Measurements from ENCODE around the gene PLEKHF1.
"Not testable (repeated sequence)": the region's sequence is repeated elsewhere in the genome, so short reads cannot be mapped to it uniquely, and the experiment has no call there.

The PLEKHF1 gene

GRCh38 chr19:29705706-29706105 lies 40.4 kb downstream of the PLEKHF1 start:
- no peak for DNase-seq

GRCh38 chr19:29706635-29707034 lies 41.4 kb downstream of the PLEKHF1 start:
- no peak for DNase-seq

- DNase-seq, result no peak
These were observed 43.5 kb downstream of the PLEKHF1 start for GRCh38 chr19:29708554-29709439.

GRCh38 chr19:29709440-29709798 lies 44.2 kb downstream of the PLEKHF1 start:
- not testable (repeated sequence) for DNase-seq

- DNase-seq, result no peak
These were observed 46.4 kb downstream of the PLEKHF1 start for GRCh38 chr19:29711584-29712132.

- no peak for DNase-seq
These were observed 47.7 kb downstream of the PLEKHF1 start for GRCh38 chr19:29712744-29713516.

GRCh38 chr19:29714371-29714952 lies 49.2 kb downstream of the PLEKHF1 start:
- no peak for DNase-seq

GRCh38 chr19:29714953-29715700 lies 49.9 kb downstream of the PLEKHF1 start, which contains the start of gene C19orf12:
Gene C19orf12 (minus strand): TSS chr19:29715261. CDS start chr19:29708413, 6,848 bp downstream.
- DNase-seq, result peak; percentile 12

- no peak for DNase-seq
These were observed 50.7 kb downstream of the PLEKHF1 start for GRCh38 chr19:29715701-29716581.

GRCh38 chr19:29717051-29717450 lies 51.8 kb downstream of the PLEKHF1 start:
- no peak for DNase-seq

GRCh38 chr19:29724102-29724641 lies 58.9 kb downstream of the PLEKHF1 start:
- DNase-seq, result no peak

- no peak for DNase-seq
These were observed 59.5 kb downstream of the PLEKHF1 start for GRCh38 chr19:29724746-29725145.

Data from NCI-H510A (cell line).